HPDE6-E6E7 (cell line): ENCODE data around the gene MCC.

Experiments used
- DNase-seq: peaks from one replicate; pipeline ENCODE4 v3.0.0; 2011; ENCODE audit warnings: missing footprints; ENCODE audit errors: extremely low spot score

The MCC gene

GRCh38 chr5:113056988-113057387, 431.3 kb downstream of the MCC start:
- no peak for DNase-seq

DNA sequence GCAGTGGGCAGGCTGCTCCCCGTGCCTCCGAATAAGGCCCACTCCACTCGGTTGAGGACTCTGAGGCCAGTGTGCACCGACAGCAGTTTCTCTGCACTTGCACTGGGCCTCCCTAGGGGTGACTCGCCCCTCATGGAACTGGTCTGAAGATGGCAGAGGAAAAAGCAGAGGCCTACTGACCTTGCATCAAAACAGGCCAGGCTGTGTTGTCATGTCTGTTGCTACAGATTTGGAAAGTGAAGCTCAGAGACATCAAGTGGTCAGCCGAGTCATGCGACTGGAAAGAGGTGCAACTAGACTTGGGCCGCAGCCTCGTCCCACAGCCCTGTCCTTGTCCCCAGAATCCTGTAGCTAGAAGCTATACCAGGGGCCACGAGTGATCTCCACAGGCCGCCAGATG, 433.4 kb downstream of the MCC start:
- DNase-seq: no peak

- DNase-seq: no peak
Observed at GRCh38 chr5:113053511-113053995, 434.7 kb downstream of the MCC start.

GRCh38 chr5:113052041-113052795, 436.0 kb downstream of the MCC start:
- no peak for DNase-seq

- DNase-seq: peak; percentile 42
Observed at GRCh38 chr5:113050721-113051382, 437.4 kb downstream of the MCC start.

- DNase-seq: no peak
Observed at GRCh38 chr5:113048931-113049330, 439.3 kb downstream of the MCC start.

- DNase-seq: no peak
Observed at GRCh38 chr5:113047733-113048652, 440.3 kb downstream of the MCC start.

DNA sequence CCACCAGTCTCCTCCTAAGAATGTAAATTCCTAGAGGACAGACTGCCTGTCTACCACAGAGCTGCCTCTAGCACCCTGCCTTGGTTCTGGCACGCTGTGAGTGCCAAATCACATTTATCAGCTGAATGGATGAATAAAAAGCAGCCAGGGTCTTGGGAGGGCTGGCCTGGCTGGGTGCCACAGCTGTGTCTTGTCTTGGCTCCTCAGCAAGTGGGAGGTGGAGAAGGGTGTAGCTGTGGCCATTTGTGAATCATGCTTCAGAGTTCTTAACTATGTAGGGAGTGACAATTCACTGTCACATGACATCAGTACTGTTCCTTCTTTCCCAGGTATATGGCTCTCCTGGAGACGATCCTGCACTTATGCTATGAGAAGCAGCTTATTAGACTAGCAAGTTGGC, 441.0 kb downstream of the MCC start:
- DNase-seq: peak; percentile 23

DNA sequence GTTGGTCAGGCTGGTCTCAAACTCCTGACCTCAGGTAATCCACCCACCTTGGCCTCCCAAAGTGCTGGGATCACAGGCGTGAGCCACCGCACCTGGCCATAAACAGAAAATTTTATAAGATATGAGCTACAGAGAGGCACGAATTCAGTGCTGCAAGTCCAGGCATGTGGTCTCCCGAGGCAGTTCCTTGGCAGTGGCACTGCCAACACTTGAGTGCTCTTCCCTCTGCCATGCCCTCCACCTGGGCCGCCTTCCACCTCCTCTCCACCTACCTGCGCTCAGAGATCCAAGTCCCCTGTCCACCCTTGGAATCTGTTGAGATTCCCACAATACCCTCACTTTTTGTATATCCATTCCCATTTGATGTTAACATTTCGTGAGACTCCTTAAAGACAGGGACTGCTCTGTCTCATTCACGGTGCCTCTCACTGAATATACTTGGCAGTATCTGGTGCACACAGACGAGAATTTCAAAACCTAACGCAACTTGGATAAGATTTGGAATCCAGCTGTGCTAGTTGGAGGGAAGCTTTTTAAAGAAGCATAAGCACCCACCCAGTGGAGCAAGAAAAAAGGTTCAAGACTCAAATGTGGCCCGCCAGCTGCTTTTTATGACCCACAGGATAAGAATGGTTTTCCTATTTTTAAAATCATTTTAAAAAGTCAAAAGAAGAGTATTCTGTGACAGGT, 443.3 kb downstream of the MCC start:
- DNase-seq: no peak

DNA sequence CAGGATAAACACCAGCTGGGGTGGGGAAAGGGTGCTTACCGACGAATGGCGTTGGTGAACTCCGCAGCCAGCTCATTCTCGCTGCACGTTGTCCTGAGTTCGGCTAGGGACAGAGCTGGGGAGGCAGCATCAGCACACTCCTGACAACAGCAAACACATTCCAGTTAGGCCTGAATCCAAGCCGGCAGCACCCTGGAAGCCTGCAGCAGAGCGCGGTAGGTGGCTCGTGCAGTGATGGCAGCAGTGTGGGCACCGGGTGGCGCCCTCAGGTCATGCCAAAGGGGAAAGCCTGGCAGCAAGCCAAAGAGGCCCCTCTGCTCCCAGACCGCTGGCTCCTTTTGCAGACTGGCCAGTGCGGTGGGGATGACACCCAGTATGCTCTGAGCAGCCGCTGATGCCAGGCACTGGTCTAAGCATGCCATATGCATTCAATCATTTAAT, 444.7 kb downstream of the MCC start:
- no peak for DNase-seq

DNA sequence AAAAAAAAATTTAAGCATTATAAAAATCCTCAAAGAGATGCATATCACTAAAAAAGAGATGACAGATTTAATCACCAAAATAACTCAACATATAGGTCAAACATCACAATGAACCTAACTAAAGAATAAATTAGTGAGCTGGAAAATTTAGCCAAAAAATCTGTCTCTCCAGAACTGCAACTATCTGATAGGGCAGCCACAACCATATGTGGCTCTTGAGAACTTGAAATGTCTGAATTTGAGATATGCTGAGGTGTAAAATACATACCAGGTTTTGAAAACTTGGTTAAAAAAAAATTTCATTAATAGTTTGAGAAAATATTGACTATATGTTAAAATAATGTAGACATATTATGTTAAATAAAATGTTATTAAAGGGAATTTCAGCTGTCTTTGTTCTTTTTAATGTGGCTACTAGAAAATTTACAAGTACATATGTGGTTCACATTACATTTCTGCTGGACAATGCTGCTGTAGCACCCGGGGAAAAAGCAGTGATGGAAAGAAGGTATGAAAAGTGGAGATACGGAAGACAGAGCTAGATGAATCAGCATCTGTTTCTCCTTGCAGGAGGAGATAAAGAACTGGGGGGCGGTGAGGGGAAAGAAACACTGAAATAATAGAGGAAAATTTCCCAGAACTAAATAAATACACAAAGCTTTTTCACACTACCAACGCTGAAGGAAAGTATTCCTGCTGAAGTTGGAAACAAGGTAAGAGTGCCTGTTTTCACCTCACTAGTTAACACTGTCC, 445.6 kb downstream of the MCC start:
- no peak for DNase-seq

- no peak for DNase-seq
Observed at GRCh38 chr5:113040672-113041260, 447.5 kb downstream of the MCC start.

DNA sequence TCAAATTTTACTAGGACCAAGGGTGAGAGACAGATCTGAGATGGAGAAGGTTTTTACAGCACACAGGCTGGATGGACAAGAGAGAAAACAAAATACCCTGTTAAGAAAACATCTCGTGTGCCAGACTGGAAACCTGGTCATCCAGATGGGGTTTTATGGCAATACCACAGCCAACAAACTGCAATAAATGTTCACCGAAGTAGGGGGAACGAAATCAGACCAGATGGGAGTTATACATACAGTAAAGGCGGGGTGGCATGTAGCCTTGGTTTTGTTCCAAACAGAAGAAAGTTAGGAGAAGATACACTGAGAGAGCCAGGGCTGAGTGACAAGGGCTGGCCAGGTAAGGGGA, 448.3 kb downstream of the MCC start:
- no peak for DNase-seq

- DNase-seq: no peak
Observed at GRCh38 chr5:113039229-113039933, 448.9 kb downstream of the MCC start.

DNA sequence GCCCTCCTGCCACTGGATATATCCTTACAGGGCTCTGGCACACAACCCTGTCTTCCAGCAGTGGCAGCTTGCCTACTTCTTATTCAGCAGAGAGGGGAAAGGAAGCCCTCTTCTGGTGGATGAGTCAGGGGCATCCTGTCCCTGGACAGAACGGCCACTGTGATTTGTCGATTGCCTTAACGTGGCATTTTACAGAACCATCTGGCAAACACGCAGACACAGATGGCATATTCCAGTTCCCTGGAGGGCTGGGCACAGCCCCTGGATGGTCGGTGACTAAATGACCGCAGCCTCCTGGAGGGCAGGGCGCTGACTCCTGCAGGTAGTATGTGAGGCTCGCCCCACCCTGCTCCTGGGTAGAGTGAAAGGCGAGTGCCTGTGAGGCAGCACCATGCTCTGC, 449.5 kb downstream of the MCC start:
- peak; percentile 82 for DNase-seq

DNA sequence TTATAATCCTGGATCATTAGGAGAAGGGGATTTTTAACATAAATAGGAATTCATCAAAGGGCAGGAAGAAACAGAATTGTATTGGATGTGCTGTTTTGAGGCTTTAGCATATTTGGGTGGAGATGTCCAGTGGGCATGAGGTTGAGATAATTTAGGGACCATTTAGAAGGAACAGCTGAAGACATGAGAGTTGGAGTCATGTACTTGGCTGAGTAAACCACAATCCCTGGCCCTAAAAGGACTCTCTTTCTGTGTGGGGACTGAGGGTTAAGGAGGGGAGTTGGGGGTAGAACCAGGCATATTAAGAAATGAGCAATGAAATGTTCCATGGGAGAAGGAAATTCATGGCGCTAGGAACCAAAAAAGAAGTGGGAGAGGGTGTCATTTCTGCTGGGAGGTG, 450.1 kb downstream of the MCC start:
- no peak for DNase-seq

GRCh38 chr5:113036826-113037225, 451.4 kb downstream of the MCC start:
- no peak for DNase-seq

DNA sequence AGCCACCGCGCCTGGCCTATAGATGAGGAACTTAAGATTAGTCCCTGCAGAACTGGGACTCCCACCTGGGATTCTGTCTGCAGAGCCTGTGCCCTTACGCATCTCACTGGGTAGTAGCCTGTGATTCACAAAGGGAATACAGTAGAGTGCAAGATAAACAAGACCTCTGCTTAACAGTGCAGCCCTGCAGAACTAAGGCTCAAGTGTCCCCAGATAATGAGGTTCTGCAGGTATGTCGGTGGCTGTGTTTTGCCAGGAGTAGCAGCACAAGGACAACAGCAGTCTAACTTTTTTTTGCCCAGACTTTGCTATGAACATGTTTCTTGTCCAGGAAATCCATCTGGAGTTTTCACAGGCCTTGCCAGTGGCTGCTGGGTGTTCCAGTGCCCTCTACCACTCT, 451.9 kb downstream of the MCC start:
- no peak for DNase-seq

GRCh38 chr5:113035096-113035495, 453.2 kb downstream of the MCC start:
- no peak for DNase-seq

DNA sequence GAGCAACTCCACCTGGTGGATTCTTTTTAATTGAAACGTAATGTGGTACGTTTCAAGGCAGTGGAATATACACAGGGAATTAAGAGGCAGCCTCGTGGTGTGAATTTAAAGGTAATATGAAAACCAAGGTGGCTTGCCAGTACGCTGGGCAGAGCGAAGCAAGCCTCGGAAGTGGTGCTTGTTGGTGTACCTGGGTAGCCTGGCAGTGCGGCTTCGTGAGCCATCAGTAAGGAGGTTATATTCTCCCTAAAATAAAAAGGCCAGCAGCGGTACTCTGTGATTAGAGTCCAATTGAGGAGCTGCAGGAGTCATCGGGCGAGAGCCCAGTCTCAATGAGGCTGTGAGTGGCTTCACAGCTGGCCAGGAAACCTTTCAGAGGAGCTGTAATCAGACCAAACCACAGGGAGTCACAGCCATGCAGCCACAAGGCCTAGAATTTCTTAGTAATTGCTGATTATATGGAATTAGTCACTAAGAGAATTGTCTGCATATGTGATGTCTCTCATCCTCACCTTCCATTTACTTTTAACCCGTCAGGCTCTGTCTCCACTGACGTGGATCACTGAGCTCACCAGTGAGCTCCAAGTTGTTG, 454.0 kb downstream of the MCC start:
- no peak for DNase-seq
